ENCODE results near the gene DPYSL5. TPM values are rescaled to one million over a fixed set of nuclear protein-coding genes. Genes with fewer than 3 reads are reported as not detected.

Gene DPYSL5
- polyA plus RNA-seq, 2 of the 4 experiments (the other 2 are of a cell fraction): 2.5 to 8.2 TPM

GRCh38 chr2:26924731-26925099 is 76.8 kb downstream of the DPYSL5 start:
- H3K27ac ChIP-seq: no peak overlapping the region
- DNase-seq (ENCODE audit: low read depth in 1 of 2, low spot score in 1 of 2) (no peak), ATAC-seq (no peak), FAIRE-seq (no peak)
- TF ChIP-seq SREBF2 (IDR thresholded peaks at IDR 0.05) (no peak), BCL3 (IDR thresholded peaks at IDR 0.05) (no peak)
- WGBS (ENCODE audit: missing lambda C conversion rate): 86% methylated on average over 14 of the region's 14 CpGs
- H3K9me3 ChIP-seq: no peaks in the 10 kb centered on the region
- ChIA-PET CTCF (interaction anchor here (0.7 kb wide), 1 partner anchor 79 kb away, joined by 3 read pairs; no protein-coding TSS in a partner anchor), POLR2A (no interaction called here)
- no peak overlapping the region for H3K4me2 ChIP-seq
- H3K4me1 ChIP-seq: peaks cover 7% of the 10 kb centered on the region; the same call in 1 of the 3 replicates
- no peak overlapping the region for H3K4me3 ChIP-seq

GRCh38 chr2:26925100-26925791 is 77.3 kb downstream of the DPYSL5 start:
- CTCF ChIA-PET: interaction anchor here (0.7 to 3.3 kb wide), 5 partner anchors 18 to 156 kb away, joined by 3 to 25 read pairs (median 4); no protein-coding TSS in a partner anchor
- ATAC-seq: peak in 1 of 2 experiments; percentile 15; a peak in 3 of 6 replicates
- no peak for FAIRE-seq

GRCh38 chr2:26927221-26927620 is 79.3 kb downstream of the DPYSL5 start:
- 80% methylated on average over 9 of the region's 9 CpGs for WGBS (ENCODE audit: missing lambda C conversion rate)
- no peak for FAIRE-seq
- TF ChIP-seq JUNB (IDR thresholded peaks at IDR 0.05): no peak
- no peak for TF ChIP-seq HOXA7 (CRISPR knock-in tag; IDR thresholded peaks at IDR 0.05)
- no peak for TF ChIP-seq FOXS1 (CRISPR knock-in tag; IDR thresholded peaks at IDR 0.05)
- no peak for TF ChIP-seq USF2 (IDR thresholded peaks at IDR 0.05)
- no peak for TF ChIP-seq GATA3 (IDR thresholded peaks at IDR 0.05; ENCODE audit: borderline replicate concordance)
- no peak for TF ChIP-seq ELK1 (IDR thresholded peaks at IDR 0.05; ENCODE audit: low read depth, low read length)
- TF ChIP-seq BHLHE40 (IDR thresholded peaks at IDR 0.05; ENCODE audit: low read depth, low read length): no peak
- TF ChIP-seq RARB (CRISPR knock-in tag; IDR thresholded peaks at IDR 0.05): no peak
- no peak for TF ChIP-seq RNF2 (IDR thresholded peaks at IDR 0.05; ENCODE audit: borderline replicate concordance, low read depth)
- TF ChIP-seq MAZ (IDR thresholded peaks at IDR 0.05; ENCODE audit: borderline replicate concordance, low read depth, low read length): no peak
- TF ChIP-seq CEBPB (IDR thresholded peaks at IDR 0.05): no peak
- POLR2A ChIA-PET: no interaction called here
- Histone ChIP-seq H3K4me2 (no peak overlapping the region), H3K4me1 (peaks cover 7% of the 10 kb centered on the region; the same call in 1 of the 3 replicates), H3K4me3 (no peak overlapping the region), H3K27ac (no peak overlapping the region), H3K9me3 (no peaks in the 10 kb centered on the region)
- no peak for DNase-seq (ENCODE audit: low read depth in 1 of 2, low spot score in 1 of 2)
- CTCF ChIA-PET: interaction anchor here (1.1 to 3.3 kb wide), 4 partner anchors 12 to 81 kb away, joined by 3 to 25 read pairs (median 7); partner anchors contain the start of gene DPYSL5
- ATAC-seq: no peak

More at GRCh38 chr2:26925100-26925791, 77.3 kb downstream of the DPYSL5 start:
- H3K27ac ChIP-seq: no peak overlapping the region
- no peaks in the 10 kb centered on the region for H3K9me3 ChIP-seq
- no peak for DNase-seq (ENCODE audit: low read depth in 1 of 2, low spot score in 1 of 2)
- H3K4me3 ChIP-seq: no peak overlapping the region
- no peak overlapping the region for H3K4me2 ChIP-seq
- POLR2A ChIA-PET: no interaction called here
- WGBS (ENCODE audit: missing lambda C conversion rate): 64% methylated on average over 9 of the region's 9 CpGs
- no peak for TF ChIP-seq MYC (IDR thresholded peaks at IDR 0.05; ENCODE audit: borderline replicate concordance, low read length)
- no peak for TF ChIP-seq EHF (CRISPR knock-in tag; IDR thresholded peaks at IDR 0.05)
- TF ChIP-seq ATOH8 (CRISPR knock-in tag; IDR thresholded peaks at IDR 0.05; ENCODE audit: low read depth): no peak
- TF ChIP-seq BHLHE40 (IDR thresholded peaks at IDR 0.05; ENCODE audit: low read depth, low read length): no peak
- no peak for TF ChIP-seq GATA3 (IDR thresholded peaks at IDR 0.05; ENCODE audit: borderline replicate concordance)
- no peak for TF ChIP-seq JUNB (IDR thresholded peaks at IDR 0.05)
- no peak for TF ChIP-seq FOSL2 (IDR thresholded peaks at IDR 0.05)
- TF ChIP-seq FOSL2 (CRISPR knock-in tag; IDR thresholded peaks at IDR 0.05): no peak
- no peak for TF ChIP-seq POLR2A (IDR thresholded peaks at IDR 0.05; ENCODE audit: low read length)
- TF ChIP-seq HEYL (CRISPR knock-in tag; IDR thresholded peaks at IDR 0.05): no peak
- no peak for TF ChIP-seq SREBF2 (IDR thresholded peaks at IDR 0.05)
- no peak for TF ChIP-seq TP53 (CRISPR knock-in tag; IDR thresholded peaks at IDR 0.05)
- TF ChIP-seq POLR2AphosphoS2 (conservative IDR thresholded peaks at IDR 0.05; ENCODE audit: low read length): no peak
- no peak for TF ChIP-seq SMC3 (IDR thresholded peaks at IDR 0.05)
- no peak for TF ChIP-seq HOXB5 (CRISPR knock-in tag; IDR thresholded peaks at IDR 0.05)
- TF ChIP-seq CBX8 (IDR thresholded peaks at IDR 0.05): no peak
- no peak for TF ChIP-seq BCL3 (IDR thresholded peaks at IDR 0.05)
- peaks cover 7% of the 10 kb centered on the region; the same call in 1 of the 3 replicates for H3K4me1 ChIP-seq

Data from A549 (cell line).